Duodenal mucosa (tissue), 2 donors: Measurements from ENCODE around the gene SMARCD1.
A peak's percentile ranks its signal among the peaks of the same experiment; 100 is the strongest.

Experiments
- H3K27ac ChIP-seq: one replicate; pipeline ENCODE4 v1.7.0; 2013; ENCODE audit warnings: low read depth, low read length
- H3K27me3 ChIP-seq, 2 donors: one replicate each; pipeline ENCODE4 v1.7.0; 2013; ENCODE audit warnings: low read length in 2 of 2, control low read depth in 1 of 2; ENCODE audit not compliant: insufficient read depth in 2 of 2, control insufficient read depth in 1 of 2
- H3K36me3 ChIP-seq, 2 donors: one replicate each; pipeline ENCODE4 v1.7.0; 2013; ENCODE audit warnings: low read length in 2 of 2, control low read depth in 1 of 2; ENCODE audit not compliant: insufficient read depth in 2 of 2, control insufficient read depth in 1 of 2
- H3K4me1 ChIP-seq, 2 donors: one replicate each; pipeline ENCODE4 v1.7.0; 2013; ENCODE audit warnings: low read length in 2 of 2, control low read depth in 1 of 2; ENCODE audit not compliant: insufficient read depth in 2 of 2, control insufficient read depth in 1 of 2
- H3K4me3 ChIP-seq, 2 donors: one replicate each; pipeline ENCODE4 v1.7.0; 2013; ENCODE audit warnings: low read length in 2 of 2, low read depth in 1 of 2
- H3K9ac ChIP-seq, 2 donors: one replicate each; pipeline ENCODE4 v1.7.0; 2013; ENCODE audit warnings: low read length in 2 of 2, low read depth in 1 of 2
- H3K9me3 ChIP-seq, 2 donors: one replicate each; pipeline ENCODE4 v1.7.0; 2013; ENCODE audit warnings: low read length in 2 of 2, control low read depth in 1 of 2; ENCODE audit not compliant: control insufficient read depth in 1 of 2

The SMARCD1 gene

DNA sequence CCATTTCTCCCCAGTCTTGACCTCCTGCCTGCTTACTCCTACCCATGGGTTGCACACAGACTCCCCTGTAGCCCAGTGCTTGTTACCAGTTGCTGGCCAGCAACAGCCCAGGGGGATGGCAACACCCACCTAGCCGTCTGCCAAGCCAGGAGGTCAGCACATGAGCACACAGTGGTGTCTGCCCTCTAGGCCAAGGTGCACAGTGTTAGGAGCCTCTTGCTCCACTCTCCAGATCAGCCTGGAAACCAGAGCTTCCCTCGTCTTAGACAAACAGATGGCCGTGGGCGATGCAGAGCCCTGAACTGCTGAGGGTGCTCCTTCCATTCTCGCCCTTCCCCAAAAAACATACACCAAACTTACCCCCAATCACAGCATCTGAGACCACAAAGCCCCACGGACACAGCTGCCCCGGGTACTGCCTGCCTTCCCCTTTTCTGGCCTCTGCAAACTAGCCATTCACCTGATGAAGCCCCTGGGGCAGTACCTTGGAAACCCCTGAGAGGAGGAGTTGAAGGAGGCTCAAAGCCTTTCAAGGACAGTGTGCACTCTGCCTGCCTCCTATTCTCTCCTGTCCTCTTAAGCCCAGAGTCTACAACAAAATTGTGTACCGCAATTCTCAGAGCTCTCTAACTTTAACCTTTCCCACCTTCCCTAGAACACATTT lies 17.6 kb downstream of the SMARCD1 start:
- Histone ChIP-seq H3K9ac (peak overlapping the region in 1 of 2 donors; percentile 21), H3K4me3 (no peak overlapping the region), H3K9me3 (no peaks in the 10 kb centered on the region), H3K36me3 (peaks cover 18 to 35% of the 10 kb centered on the region in 2 donors), H3K27ac (no peak overlapping the region), H3K4me1 (peaks cover 33 to 36% of the 10 kb centered on the region in 2 donors), H3K27me3 (no peaks in the 10 kb centered on the region)

DNA sequence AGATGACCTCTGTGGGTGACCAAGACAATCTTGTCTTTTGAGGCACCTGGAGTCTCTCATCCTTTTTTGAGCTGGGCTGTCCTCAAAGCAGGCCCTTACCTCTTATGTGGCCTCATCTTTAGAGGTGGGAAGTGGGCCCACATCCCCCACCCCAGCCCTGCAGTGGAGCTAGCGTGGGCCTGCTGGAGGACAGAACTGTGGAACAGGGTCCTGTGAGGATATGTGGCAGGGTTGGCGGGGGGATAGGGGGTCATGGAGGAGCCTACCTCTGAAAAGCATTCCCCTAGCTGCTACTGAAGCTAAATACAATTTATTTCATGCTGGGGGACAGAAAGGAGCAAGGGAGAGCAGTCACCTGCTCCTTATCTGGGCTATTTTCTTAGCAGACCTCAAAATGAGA lies 18.2 kb downstream of the SMARCD1 start:
- Histone ChIP-seq H3K36me3 (peaks cover 13 to 33% of the 10 kb centered on the region in 2 donors), H3K9ac (peak overlapping the region; percentile 21), H3K4me3 (peak overlapping the region in 1 of 2 donors; percentile 66), H3K27me3 (no peaks in the 10 kb centered on the region), H3K27ac (peak overlapping the region; percentile 20), H3K4me1 (peaks cover 38 to 39% of the 10 kb centered on the region in 2 donors), H3K9me3 (no peaks in the 10 kb centered on the region)

DNA sequence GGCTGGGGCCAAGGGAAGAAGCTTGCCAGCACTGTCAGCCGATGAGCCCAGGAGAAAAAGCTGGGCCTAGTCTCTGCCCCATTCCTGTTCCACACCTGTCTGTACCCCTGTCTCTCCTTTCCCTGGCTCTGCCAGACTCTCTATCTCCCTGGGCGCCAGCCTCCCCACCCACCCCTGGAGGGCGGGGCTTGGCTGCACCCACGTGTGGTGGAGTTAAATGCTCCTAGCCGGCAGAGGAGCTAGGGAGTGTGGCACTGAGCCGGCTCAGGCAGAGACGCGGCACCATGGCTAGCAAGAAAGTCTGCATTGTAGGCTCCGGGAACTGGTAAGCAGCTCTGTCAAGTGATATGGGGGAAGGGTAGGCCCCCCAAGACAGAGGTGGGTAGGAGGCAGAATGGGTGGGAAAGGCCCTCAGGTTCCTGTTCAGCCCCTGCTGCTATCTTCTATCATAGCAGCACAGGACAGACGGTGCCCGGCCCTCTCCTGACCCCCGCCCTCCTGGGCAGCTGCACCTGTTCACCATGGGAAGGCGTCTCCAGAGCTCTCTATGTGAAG lies 18.7 kb downstream of the SMARCD1 start, which contains the start of gene GPD1:
GPD1 (plus strand) TSS at position 242 of the 555 bp plus-strand sequence; CDS start at position 285, 43 bp downstream.
- H3K27ac ChIP-seq = peak within 1 kb of the TSS; percentile 79

DNA sequence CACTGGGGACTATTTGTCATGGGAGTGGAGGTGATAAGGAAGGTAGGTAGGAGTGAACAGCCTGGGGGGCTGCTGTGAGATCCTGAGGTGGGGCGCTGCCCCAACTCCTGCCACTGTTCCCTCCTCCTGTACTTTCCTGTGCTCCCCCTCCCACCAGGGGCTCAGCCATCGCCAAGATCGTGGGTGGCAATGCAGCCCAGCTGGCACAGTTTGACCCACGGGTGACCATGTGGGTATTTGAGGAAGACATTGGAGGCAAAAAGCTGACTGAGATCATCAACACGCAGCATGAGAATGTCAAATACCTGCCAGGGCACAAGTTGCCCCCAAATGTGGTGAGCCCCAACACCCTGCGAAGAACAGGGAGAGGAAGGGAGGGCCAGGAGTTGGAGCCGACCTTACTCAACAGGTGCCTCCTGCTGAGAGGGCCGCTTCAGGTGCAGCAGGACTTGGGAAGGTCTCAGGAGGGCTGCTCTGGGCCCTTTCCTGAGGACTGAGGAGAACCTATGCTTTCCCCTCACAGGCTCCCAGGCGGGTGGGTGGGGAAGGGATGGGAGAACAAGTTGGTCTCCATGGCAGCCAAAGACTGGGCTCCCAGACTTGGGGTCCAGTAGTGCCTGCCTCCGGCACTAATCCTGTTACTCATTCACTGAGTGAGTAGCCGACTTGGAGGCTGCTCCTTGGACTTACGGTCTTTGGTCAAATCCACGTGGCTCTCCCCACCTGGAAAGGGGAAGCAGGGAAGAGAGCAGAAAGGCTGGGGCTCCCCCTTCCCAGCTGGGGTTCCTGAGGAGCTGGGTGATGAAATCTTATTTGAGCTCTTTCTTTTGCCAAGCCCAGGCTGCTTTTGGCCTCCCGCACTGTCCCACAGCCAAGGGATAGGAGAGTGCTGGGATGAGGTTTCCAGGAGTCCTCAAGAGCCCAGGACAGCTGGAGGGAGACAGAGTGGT lies 19.6 kb downstream of the SMARCD1 start:
- H3K4me3 ChIP-seq = peak overlapping the region; percentile 66 to 74
- peaks cover 3 to 20% of the 10 kb centered on the region in 2 donors for H3K36me3 ChIP-seq
- H3K9ac ChIP-seq = peak overlapping the region; percentile 61 to 68
- peak overlapping the region; percentile 79 for H3K27ac ChIP-seq
- H3K4me1 ChIP-seq = peaks cover 49 to 50% of the 10 kb centered on the region in 2 donors
- no peaks in the 10 kb centered on the region for H3K9me3 ChIP-seq
- no peaks in the 10 kb centered on the region for H3K27me3 ChIP-seq

More for the DNA sequence above, 18.7 kb downstream of the SMARCD1 start, which contains the start of gene GPD1:
- peaks cover 11 to 28% of the 10 kb centered on the region in 2 donors for H3K36me3 ChIP-seq
- H3K4me3 ChIP-seq = peak within 1 kb of the TSS; percentile 66 to 74
- H3K9me3 ChIP-seq = no peaks in the 10 kb centered on the region
- H3K4me1 ChIP-seq = peaks cover 42% of the 10 kb centered on the region in 2 donors
- no peaks in the 10 kb centered on the region for H3K27me3 ChIP-seq
- H3K9ac ChIP-seq = peak within 1 kb of the TSS; percentile 61 to 68

DNA sequence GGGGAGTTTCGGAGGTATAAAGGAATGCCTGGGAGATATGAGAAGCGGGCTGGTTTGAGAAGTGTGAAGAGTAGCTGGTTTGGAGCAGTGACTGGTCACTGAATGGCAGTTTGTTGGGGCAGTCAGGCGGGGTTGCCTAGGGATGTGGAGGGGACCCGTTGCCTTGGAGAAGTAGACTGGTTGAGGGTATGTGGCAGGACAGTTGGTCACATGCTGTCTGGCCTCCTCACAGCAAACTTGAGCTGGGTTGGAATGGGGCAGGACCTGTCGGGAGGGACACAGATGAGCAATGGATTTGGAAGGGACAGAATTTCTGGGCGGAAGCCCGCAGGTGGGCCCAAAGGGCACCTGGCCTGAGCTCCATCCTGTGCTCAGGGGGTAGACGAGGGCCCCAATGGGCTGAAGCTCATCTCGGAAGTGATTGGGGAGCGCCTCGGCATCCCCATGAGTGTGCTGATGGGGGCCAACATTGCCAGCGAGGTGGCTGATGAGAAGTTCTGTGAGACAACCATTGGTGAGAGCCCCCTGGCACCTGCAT lies 20.8 kb downstream of the SMARCD1 start:
- Histone ChIP-seq H3K4me3 (peak overlapping the region; percentile 62 to 66), H3K9me3 (no peaks in the 10 kb centered on the region), H3K9ac (peak overlapping the region; percentile 34 to 67), H3K4me1 (peaks cover 62 to 63% of the 10 kb centered on the region in 2 donors), H3K36me3 (peaks cover 0 to 15% of the 10 kb centered on the region in 2 donors), H3K27ac (no peak overlapping the region), H3K27me3 (no peaks in the 10 kb centered on the region)

DNA sequence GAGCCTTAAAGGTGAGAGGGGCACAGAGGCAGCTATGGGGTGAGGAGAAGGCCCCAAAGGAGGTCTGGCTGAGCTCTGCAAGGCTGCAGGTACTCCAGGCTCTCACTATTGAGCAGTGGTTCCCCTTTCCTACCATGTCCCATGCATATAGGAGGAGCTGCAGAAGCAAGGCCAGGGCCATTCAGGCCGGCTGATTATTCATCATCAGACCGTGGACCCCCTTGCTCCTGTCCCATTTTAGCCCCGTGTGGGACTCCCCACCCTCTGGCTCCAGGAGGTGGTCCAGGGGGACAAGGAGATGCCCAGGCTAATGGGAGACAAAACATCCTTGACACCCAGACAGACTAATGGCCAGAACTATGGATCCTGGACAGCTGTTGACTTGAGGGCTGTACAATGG lies 21.8 kb downstream of the SMARCD1 start:
- H3K4me3 ChIP-seq = no peak overlapping the region
- no peak overlapping the region for H3K9ac ChIP-seq
- H3K36me3 ChIP-seq = peaks cover 0 to 15% of the 10 kb centered on the region in 2 donors
- H3K9me3 ChIP-seq = no peaks in the 10 kb centered on the region
- no peak overlapping the region for H3K27ac ChIP-seq
- H3K27me3 ChIP-seq = no peaks in the 10 kb centered on the region
- H3K4me1 ChIP-seq = peaks cover 65 to 69% of the 10 kb centered on the region in 2 donors

DNA sequence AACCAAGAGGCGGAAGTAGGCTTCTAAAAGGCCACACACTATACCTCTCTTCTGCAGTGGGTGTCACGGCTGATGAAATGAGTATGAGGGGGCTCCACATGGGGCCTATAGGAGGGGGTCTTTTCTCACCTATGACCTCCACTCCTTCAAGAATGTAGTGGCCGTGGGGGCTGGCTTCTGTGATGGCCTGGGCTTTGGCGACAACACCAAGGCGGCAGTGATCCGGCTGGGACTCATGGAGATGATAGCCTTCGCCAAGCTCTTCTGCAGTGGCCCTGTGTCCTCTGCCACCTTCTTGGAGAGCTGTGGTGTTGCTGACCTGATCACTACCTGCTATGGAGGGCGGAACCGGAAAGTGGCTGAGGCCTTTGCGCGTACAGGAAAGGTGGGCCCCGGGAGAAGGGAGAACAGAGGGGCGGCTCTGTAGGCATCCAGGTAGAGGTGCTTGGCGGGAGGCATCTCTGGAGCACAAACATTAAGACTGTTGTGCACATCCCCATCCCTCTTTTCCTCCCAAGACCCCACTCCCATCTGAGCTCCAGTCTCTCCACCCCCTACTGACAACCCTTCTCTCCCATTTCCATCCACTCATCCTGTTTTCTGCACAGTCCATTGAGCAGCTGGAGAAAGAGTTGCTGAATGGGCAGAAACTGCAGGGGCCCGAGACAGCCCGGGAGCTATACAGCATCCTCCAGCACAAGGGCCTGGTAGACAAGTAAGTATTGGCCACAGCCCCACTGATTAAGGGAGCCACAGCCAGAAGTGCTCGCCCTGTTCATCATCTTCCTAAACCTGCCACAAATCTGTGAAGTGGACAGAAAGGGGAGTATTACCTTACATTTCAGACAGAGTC lies 22.5 kb downstream of the SMARCD1 start:
- H3K27me3 ChIP-seq = no peaks in the 10 kb centered on the region
- H3K9ac ChIP-seq = no peak overlapping the region
- peaks cover 0 to 15% of the 10 kb centered on the region in 2 donors for H3K36me3 ChIP-seq
- H3K9me3 ChIP-seq = peaks cover 0 to 2% of the 10 kb centered on the region in 2 donors
- peaks cover 58 to 68% of the 10 kb centered on the region in 2 donors for H3K4me1 ChIP-seq
- H3K4me3 ChIP-seq = no peak overlapping the region
- H3K27ac ChIP-seq = no peak overlapping the region

DNA sequence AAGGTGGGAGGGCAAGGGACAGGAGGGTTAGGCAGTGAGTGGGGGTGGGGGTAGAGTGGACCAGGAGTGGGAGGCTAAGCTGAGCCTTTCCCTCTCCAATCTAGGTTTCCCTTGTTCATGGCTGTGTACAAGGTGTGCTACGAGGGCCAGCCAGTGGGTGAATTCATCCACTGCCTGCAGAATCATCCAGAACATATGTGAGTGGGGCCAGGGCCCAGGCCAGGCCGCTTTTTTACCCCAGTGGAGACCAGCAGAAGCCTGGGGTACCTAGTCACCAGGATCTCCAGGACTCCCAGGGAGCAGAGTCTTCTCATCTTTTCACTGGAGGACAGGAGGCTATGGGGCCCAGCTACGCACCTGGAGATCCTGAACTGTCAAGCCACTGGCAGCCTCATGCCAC lies 24.2 kb downstream of the SMARCD1 start:
- Histone ChIP-seq H3K27me3 (no peaks in the 10 kb centered on the region), H3K9me3 (peaks cover 0 to 2% of the 10 kb centered on the region in 2 donors), H3K27ac (peak overlapping the region; percentile 87), H3K9ac (peak overlapping the region; percentile 44 to 77), H3K36me3 (peaks cover 0 to 15% of the 10 kb centered on the region in 2 donors), H3K4me3 (peak overlapping the region in 1 of 2 donors; percentile 6), H3K4me1 (peaks cover 45 to 69% of the 10 kb centered on the region in 2 donors)
